Urothelium cell line (cell line): Measurements from ENCODE around the gene SRSF12.
"Not testable (repeated sequence)": the region's sequence is repeated elsewhere in the genome, so short reads cannot be mapped to it uniquely, and the experiment has no call there.

ENCODE experiments used
- DNase-seq: peaks from one replicate; pipeline ENCODE4 v3.0.0; 2011; ENCODE audit warnings: low spot score, mixed read lengths
- FAIRE-seq: peaks from 2 replicates; lab custom pipeline; 2011; peaks lifted over from hg19 to GRCh38; lab: Jason Lieb, UNC

The SRSF12 gene

DNA sequence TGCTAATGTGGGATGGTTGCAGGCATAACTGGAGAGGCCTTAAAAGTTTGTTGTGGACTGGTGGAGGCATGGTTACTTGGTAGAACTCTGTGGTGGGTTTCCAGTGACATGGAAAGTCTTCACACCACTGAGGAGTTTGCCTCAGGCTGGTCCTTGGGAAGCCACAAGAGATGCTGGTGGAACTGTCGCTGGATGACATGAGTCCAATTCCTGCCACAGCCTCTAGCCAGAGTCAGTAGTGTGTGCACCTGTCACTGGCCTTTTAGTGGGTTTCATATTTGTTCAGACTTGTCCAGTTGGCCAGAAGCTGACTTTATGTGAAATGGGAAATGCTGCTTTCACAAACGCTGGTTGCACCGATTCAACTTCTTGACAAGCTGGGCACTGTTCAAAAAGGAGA lies 13.7 kb upstream of the SRSF12 start:
- FAIRE-seq = no peak
- no peak for DNase-seq

DNA sequence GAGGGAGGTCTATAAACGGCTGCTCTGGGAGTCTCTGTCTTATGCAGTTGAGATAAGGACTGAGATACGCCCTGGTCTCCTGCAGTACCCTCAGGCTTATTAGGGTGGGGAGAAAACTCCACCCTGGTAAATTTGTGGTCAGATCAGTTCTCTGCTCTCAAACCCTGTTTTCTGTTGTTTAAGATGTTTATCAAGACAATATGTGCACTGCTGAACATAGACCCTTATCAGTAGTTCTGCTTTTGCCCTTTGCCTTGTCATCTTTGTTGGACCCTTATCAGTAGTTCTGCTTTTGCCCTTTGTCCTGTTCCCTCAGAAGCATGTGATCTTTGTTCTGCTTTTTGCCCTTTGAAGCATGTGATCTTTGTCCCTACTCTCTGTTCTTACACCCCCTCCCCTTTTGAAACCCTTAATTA lies 10.4 kb upstream of the SRSF12 start:
- not testable (repeated sequence) for DNase-seq, FAIRE-seq

DNA sequence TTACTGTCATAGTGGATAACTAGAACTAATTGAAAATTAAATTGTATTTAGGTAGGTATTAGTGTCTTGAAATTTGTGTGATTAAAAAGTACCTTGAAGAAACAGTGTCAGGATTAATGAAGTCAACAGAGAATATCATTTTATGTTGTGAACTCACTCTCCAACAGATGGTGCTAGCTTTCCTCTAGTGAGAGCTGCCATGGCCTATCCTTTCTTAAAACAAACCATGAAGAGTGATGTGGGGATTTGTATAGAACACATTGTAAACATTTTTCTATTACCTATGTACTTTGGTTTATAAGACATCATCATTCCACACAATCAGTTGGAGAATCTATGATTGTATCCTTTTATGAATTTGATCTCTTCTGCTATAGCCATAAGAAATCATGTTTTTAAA lies 4.8 kb upstream of the SRSF12 start:
- FAIRE-seq (no peak), DNase-seq (no peak)

DNA sequence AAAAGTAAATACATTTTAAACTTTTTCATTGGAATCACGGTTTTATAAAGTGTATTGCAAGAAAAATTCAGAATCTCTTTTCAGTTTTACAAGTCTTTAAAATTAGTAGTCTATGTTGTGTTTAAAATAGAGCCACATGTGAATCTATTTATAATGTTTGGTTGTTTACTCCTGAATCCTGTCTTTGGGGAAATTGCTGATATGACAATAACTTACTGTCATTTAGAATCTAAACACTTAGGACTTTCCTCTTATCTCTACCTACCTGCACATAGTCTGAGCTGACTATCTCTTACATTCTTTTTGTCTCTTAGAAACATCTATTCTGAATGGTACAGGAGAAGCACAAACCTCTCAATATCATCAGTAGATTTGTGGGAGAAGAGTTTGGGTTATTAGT lies 4.1 kb upstream of the SRSF12 start:
- no peak for DNase-seq
- FAIRE-seq = no peak

DNA sequence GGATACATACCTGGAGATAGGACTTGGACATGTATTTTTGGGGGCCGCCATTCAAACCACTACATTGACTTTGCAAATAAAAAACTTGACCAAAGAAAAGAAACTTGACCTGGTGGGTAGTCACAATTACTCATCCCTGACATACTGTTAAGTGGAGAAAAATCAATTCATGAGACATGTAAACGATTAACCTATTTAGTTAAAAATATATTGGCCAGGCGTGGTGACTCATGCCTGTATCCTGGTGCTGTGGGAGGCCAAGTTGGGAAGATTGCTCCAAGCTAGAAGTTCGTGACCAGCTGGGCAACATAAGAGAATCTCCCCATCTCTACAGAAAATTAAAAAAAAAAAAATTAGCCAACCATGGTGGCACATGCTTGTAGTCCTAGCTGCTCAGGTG lies 2.5 kb upstream of the SRSF12 start:
- DNase-seq (no peak), FAIRE-seq (no peak)

DNA sequence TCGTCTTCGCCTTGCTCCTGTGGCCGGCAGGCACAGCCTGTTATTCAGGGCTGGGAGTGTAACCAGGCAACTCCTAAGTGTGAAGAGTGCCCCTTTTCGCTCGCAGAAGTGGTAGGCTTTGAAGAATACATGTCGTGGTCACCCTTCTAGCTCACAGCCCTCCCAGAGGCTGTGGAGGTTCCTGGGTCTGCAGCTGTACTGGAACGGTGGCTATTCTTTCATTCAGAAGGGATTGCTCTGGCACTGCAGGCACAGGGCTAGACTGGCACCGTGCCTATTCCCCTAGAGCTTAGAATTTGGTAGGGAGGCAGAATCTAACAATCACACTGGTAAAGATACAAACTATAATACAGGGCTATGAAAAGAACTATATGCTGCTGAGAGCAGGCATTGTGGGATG lies 1.1 kb upstream of the SRSF12 start:
- FAIRE-seq = no peak
- no peak for DNase-seq

DNA sequence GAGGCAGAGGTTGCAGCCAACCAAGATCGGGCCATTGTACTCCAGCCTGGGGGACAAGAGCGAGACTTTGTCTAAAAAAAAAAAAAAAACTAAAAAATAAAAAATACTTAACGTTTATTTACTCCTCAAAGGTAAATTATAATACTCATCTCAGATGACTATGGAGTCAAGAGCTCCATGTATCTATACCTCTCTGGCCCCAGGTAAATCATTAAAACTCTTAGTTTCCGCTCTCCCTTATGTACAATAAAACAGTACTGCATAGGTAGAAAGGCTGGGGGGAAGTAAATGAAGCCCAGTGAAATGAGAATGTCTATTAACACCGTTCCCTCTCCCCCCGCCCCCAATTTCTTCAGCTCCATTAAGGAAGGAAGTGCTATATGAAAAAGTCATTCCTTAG lies 1.2 kb downstream of the SRSF12 start:
- no peak for FAIRE-seq
- DNase-seq = no peak

DNA sequence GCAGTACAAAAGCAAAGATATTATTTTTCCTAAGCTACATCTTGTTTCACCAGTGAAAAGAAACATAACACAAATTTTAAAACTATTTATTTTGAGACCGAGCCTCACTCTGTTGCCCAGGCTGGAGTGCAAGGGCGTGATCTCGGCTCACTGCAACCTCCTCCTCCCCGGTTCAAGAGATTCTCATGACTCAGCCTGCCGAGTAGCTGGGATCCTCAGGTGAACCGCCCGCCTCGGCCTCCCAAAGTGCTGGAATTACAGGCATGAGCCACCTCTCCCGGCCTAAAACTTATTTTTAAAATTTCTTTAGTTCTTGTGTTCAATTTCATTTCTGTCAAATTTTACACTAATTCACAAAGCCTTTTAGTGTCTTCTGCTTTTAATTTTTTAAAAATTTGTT lies 5.9 kb downstream of the SRSF12 start:
- FAIRE-seq (no peak), DNase-seq (no peak)

DNA sequence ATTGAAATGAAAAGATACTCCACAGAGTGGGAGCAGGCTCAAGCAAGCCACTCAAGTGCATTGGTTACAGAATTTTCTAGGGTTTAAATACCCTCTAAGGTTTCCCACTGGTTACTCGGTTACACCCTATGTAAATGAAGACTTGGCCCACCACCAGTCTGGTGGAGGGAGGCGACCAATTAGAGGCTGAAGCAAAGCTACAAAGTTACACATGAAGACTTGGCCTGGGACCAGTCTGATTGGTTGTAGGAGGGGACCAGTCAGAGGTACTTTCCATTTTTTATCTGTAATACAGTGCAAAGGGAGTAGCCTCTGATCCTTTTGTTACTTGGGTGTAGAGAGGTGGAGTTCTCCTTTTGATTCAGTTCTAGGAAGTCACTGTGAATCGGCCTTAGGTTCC lies 7.6 kb downstream of the SRSF12 start:
- FAIRE-seq = no peak
- DNase-seq = no peak

DNA sequence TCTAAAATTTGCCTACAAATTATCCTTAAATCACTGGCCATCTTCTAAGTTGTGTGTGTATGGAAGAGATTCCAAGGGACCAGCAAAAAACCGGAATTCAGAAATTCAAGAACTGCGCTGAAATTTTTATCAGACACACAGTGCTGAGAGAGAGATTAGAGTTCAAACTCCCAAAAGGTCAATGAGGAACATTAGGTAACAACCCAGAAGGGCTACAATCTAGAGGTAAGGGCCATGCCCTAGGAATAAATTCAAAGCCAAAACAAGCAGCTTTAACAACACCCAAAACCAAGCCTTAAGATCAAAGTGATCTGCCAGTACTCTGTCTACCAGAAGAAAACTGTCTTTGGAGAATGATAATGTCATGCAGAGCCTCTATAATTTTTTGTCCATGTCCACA lies 17.8 kb downstream of the SRSF12 start:
- FAIRE-seq (no peak), DNase-seq (no peak)

DNA sequence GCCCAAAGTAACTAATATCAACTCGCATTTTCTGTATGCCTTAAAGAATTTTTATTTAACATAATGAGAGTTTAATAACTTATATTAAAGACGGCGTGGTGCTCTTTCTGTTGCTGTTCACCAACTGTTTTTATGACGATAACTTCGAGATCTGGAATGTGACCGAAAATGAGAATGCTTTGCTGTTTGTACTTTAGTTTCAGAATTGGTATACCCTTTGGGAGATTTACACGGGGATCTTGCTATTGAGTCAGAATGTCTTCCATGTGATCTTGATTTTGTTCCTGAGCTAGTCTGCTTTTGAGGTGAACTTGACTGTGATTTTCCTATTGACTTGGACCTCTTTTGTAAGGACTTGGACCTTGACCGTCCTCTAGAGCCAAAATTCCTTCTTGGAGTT lies 19.4 kb downstream of the SRSF12 start:
- no peak for FAIRE-seq

DNA sequence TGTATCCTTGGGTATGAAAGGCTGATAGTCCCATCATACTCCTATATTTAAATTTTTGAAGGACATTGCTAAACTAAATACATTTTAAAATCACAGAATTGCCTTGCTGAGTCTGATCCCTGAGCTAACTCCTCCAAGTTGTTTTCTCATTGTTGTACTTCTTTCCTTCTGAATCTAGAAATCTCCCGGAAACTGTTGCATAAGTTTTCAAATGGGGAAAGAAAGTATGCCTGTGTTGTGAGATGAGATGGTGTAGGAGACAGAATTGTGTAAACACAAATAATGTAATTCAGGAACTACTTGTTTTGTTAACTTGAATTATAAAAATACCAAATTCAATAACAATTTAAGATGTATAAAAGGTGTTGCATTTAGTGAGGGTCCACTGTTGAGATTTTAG lies 30.0 kb downstream of the SRSF12 start:
- DNase-seq (no peak), FAIRE-seq (no peak)

More for the DNA sequence above, 19.4 kb downstream of the SRSF12 start:
- DNase-seq = no peak

DNA sequence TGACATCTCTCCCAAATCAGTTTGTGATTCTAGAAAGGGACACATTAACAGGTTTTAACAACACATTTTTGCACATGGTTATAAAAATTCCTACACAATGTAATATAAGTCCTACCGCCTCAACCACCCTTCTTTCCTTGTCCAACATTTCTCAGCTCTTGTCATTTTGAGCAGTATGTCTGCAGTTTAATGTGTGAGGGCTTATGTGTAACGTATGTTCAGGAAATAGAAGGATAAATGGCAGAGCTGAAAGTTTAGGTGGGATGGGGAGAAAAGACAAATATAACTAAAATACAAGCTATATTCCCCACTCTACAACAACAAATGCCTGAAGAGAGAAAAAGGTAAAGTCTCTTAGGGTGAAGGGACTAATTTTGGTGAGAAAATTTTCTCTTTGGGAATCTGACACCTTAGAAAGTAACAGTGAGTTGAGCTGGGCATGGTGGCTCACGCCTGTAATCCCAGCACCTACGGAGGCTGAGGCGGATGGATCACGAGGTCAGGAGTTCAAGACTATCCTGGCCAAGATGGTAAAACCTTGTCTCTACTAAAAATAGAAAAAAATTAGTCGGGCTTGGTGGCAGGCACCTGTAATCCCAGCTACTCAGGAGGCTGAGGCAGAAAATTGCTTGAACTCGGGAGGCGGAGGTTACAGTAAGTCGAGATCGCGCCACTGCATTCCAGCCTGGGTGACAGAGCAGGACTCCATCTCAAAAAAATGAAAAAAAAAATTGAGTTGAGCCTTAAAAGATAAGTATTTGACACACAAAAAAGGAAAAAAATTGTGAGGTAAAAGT lies 32.3 kb downstream of the SRSF12 start:
- no peak for FAIRE-seq
- no peak for DNase-seq

DNA sequence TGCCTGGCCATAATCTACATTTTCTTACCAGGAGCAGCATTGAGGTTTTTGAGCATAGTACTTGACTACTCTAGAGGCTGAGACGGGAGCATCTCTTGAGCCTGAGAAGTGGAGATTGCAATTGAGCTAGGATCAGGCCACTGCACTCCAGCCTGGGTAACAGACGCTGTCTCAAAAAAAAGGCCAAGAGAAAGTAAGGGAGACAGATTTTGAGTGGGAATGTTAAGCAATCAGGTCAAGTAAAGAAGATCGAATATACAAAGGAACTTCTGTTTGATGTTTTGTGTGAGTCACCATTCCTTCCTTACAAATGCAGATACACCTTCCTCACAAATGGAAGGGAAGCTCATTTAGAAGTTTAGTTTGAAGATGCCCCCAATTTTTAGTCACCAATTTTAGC lies 32.9 kb downstream of the SRSF12 start:
- FAIRE-seq (no peak), DNase-seq (no peak)

DNA sequence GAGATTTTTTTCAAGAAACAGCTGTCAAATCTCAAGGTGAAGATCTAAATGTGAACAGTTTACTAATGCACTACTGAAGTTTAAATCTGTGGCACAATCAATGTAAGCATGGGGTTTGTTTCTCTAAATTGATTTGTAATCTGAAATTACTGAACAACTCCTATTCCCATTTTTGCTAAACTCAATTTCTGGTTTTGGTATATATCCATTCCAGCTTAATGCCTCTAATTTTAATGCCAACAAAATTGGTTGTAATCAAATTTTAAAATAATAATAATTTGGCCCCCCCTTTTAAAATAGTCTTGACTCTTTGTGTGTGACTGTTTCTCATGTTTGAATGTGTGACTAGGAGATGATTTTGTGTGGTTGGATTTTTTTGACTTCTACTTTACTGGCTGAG lies 33.3 kb downstream of the SRSF12 start:
- no peak for FAIRE-seq
- DNase-seq = no peak

DNA sequence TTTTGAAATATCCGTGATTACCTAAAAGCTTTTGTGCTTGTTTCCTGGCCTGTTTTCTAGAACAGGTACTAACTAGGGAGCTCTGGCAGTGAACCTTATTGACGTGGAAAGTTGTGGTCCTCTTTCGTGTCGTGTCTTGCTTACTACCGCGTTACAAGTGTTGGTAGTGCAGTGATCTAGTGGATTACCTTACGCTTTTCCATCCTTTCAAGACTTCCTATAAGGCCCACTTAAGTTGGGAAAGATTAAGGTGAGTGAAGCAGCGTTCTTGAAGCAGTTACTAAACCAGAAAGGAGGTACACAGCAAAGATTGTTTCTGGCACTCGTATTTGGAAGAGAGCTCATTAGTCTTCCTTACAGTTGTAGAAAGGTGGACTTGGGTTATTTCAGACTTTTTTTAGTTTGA lies 35.4 kb downstream of the SRSF12 start:
- no peak for DNase-seq
- no peak for FAIRE-seq

DNA sequence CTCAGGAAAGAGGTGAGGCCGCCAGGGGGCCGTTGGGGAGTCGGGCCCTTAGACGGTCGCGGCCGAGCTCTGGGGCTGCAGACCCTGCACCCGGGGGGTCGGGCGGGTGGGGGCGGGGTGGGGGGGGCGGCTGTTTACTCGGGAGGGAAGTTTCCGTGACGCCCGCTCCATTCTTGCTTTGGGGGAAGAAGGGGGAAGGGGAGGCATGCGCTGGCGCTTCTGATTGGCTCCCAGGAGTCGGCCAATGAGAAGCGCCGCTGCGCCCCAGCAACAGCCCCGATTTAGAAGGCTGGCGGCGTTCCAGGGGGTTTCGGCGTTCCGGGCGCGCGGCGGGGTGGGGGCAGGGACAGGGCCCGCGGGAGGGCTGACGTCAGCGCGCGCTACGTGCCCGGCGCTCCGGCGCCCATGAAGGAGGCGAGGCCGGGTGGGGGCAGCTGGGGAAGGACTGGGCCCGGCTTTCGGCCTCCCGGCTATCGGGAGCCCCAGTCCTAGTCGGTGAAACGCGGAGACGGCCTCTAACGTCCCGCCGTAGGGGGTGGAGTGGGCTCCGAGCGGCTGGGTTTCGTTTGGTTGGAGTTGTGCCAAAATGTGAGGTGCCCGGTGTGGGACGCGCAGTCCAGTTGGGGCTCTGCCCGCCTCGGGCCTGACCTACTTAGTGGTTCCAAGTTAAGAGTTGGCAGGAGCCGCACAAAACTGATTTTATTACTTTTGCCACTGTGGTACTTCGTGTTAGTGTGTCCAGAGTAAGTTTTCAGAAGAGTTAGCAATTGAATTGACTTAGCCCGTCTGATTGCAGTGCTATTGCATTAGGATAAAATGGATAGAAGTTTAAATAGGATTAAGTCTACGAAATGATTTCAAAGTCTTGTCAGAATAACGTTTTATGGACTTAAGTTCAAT lies 36.2 kb downstream of the SRSF12 start:
- no peak for FAIRE-seq
- DNase-seq = peak; percentile 86

DNA sequence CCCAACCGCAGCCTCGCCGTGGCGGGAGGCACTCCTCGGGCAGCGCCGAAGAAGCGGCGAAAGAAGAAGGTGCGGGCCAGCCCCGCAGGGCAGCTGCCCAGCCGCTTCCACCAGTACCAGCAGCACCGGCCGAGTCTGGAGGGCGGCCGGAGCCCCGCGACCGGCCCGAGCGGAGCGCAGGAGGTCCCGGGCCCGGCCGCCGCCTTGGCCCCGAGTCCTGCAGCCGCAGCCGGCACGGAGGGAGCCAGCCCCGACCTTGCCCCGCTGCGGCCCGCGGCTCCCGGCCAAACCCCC lies 36.8 kb downstream of the SRSF12 start:
- DNase-seq (no peak), FAIRE-seq (no peak)

DNA sequence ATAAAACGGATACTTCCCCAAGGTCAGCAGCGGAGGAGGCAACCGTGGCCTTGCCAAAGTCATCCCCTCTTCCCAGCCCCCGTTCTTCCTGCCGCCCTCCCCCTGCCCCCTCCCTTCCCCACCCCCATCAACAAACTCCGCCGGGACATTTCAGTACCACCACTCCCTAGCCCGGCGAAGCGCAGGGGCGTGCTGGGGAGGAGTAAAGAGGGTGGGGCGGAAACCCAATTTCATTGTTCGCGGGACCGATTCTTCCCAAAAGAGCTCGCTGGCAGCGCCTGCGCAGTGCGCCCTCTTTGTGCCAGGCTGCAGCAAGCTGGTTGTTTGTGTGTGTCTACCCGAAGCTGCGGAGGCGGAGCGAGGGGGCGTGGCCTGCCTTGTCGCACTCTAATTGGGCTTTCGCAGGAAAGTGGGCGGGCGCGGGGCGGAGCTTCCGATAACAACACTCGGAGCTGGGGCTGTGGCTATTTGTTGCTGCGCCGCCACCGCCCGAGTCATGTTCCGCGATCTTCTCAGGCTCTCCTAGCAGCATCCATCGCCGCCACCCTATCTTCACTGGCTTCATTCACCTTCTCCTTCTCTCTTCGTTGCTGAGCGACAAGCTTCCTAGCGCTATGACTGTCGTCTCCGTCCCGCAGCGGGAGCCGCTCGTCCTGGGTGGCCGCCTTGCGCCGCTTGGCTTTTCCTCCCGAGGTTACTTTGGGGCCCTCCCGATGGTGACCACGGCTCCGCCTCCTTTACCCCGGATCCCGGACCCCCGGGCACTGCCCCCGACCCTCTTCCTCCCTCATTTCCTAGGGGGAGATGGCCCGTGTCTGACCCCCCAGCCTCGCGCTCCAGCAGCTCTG lies 37.4 kb downstream of the SRSF12 start, which contains the start of gene PNRC1:
Gene PNRC1, plus strand, starts transcription at position 471 of the 848 bp plus-strand sequence. Its CDS starts 144 bp downstream, at position 615.
- FAIRE-seq = no peak
- DNase-seq = peak; percentile 95

DNA sequence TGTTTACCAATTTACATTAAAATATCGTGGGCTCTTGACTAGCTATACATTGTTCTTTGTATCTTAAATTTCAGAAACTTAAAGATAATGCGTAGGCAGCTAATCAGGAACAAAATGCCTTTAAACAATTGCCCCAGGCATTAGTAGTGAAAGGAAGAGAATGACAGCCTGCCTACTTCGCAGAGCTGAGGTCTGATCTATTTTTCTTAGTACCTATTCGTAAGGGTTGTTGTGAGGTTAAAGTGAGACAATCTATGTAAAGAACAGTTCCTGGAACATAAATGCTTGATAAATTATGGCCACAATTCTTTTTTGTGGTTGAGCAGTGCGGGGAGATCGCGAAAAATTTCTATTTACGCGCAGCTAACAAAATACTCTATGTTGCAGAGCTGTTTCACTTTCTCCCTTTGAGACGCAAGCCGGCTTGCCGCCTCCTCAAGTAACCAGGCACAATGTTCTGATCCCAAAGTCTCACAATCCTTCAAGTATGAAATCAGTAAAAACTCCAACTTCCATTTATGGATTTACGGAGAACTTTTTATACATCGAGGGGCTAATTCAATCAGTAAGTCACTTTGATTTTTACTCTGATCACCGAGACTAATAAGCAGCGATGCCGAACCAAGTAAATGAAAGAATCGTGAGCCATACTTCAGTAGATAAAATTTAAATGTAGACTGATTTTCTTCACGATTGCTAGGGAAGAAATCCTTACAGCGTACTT lies 38.2 kb downstream of the SRSF12 start:
- no peak for FAIRE-seq
- DNase-seq = peak; percentile 13

DNA sequence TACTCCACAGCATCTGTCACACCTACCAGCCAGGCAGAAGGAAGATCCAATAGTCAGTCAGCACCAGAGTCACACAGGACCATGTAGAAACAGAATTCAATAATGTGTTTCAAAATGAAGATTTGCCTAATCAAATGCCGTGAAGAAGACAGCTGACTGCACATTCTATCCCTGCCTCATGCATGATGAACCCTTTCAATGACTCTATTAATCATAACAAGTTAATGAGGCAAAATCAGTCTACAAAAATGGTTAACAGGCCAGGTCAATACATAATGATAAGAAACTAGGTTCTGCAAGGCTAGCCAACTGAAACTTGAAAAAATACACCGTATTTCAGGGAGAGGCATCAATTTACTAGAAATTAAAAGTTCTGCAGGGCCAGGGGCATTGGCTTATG lies 44.0 kb downstream of the SRSF12 start:
- FAIRE-seq (no peak), DNase-seq (no peak)
